ENCODE data around the gene DUSP1. TPM values are rescaled to one million over a fixed set of nuclear protein-coding genes. Genes with fewer than 3 reads are reported as not detected.

DUSP1 gene
- total and polyA plus RNA-seq, 2 of the 13 experiments (the other 11 are each of a cell fraction or from before 2014, with no cell fraction given): 27.1 to 55.5 TPM

DNA sequence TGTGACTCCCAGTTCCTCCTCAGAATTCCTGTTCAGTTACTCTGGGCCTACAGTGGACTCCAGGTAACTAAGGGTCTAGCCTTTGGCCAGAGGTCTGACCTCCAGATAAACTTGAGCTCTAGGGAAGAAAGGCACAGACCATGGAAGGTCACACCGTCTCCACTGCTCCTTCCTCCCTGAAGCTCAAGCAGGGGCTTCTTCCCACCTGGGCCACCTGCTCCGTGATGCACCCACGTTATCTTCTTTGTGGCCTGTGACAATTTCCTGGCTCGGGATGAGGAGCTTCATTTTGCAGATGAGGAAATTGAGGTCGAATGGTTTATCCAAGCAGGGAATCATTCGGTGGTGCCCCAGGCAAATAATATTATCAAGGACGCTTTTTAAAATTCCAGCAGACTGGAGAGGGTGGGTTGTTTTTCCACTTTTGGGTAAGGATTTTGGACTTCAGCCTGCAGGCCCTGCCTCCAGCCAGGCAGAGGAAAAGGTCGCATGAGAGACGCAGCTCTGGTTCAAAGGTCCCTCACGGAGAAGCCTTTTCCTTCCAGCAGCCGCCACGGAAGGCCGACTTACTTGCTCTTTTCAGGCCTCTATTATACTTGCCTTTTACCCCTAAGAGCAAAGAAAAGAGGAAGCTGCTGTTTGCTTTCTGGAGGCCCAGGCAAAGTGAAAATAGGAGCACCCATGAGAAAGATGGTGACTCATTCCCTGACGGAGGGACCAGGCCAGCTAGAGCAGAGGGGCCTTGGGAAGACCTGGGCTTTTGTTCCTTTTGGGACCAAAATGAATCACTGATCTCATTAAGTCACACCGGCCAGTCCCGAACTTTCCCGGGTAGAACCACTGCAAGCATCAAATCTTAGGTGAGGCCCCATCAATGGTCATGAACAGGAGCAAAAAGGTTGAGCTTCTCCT lies 22.8 kb upstream of the DUSP1 start (continued):
- TF ChIP-seq ZNF441 (CRISPR knock-in tag; IDR thresholded peaks at IDR 0.05; ENCODE audit: borderline replicate concordance) (0 out of 2 replicates have a peak, but pooled peaks have one; percentile 18), MTF1 (CRISPR knock-in tag; IDR thresholded peaks at IDR 0.05) (no peak), NFYC (CRISPR knock-in tag; IDR thresholded peaks at IDR 0.05) (no peak), ASH2L (IDR thresholded peaks at IDR 0.05; ENCODE audit: insufficient read length, low read depth, low read length) (peak; percentile 67), ZNF670 (CRISPR knock-in tag; IDR thresholded peaks at IDR 0.05; ENCODE audit: borderline replicate concordance) (peak; percentile 65; the same call in 1 of the 2 replicates), ZNF773 (CRISPR knock-in tag; IDR thresholded peaks at IDR 0.05; ENCODE audit: borderline replicate concordance) (0 out of 2 replicates have a peak, but pooled peaks have one; percentile 31), BCL6 (CRISPR knock-in tag; IDR thresholded peaks at IDR 0.05) (no peak), ZNF629 (CRISPR knock-in tag; conservative IDR thresholded peaks at IDR 0.05) (0 out of 2 replicates have a peak, but pooled peaks have one; percentile 15), FOXC1 (CRISPR knock-in tag; IDR thresholded peaks at IDR 0.05; ENCODE audit: borderline replicate concordance) (0 out of 2 replicates have a peak, but pooled peaks have one; percentile 32), TRIM24 (CRISPR knock-in tag; IDR thresholded peaks at IDR 0.05) (0 out of 2 replicates have a peak, but pooled peaks have one; percentile 50), NCOA2 (CRISPR knock-in tag; IDR thresholded peaks at IDR 0.05) (peak; percentile 34; the same call in 1 of the 2 replicates), NCOR1 (IDR thresholded peaks at IDR 0.05; ENCODE audit: borderline replicate concordance, low read length) (peak; percentile 40; the same call in 1 of the 2 replicates), AGO1 (IDR thresholded peaks at IDR 0.05; ENCODE audit: low read depth, low read length, poor library complexity, severe bottlenecking) (no peak), ZFY (CRISPR knock-in tag; IDR thresholded peaks at IDR 0.05) (peak; percentile 49), CCDC6 (CRISPR knock-in tag; IDR thresholded peaks at IDR 0.05) (0 out of 2 replicates have a peak, but pooled peaks have one; percentile 4)
- TF ChIP-seq, protein P1, sequence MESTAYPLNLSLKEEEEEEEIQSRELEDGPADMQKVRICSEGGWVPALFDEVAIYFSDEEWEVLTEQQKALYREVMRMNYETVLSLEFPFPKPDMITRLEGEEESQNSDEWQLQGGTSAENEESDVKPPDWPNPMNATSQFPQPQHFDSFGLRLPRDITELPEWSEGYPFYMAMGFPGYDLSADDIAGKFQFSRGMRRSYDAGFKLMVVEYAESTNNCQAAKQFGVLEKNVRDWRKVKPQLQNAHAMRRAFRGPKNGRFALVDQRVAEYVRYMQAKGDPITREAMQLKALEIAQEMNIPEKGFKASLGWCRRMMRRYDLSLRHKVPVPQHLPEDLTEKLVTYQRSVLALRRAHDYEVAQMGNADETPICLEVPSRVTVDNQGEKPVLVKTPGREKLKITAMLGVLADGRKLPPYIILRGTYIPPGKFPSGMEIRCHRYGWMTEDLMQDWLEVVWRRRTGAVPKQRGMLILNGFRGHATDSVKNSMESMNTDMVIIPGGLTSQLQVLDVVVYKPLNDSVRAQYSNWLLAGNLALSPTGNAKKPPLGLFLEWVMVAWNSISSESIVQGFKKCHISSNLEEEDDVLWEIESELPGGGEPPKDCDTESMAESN (CRISPR knock-in tag; conservative IDR thresholded peaks at IDR 0.05): 0 out of 2 replicates have a peak, but pooled peaks have one; percentile 55
- TF ChIP-seq, protein P2, sequence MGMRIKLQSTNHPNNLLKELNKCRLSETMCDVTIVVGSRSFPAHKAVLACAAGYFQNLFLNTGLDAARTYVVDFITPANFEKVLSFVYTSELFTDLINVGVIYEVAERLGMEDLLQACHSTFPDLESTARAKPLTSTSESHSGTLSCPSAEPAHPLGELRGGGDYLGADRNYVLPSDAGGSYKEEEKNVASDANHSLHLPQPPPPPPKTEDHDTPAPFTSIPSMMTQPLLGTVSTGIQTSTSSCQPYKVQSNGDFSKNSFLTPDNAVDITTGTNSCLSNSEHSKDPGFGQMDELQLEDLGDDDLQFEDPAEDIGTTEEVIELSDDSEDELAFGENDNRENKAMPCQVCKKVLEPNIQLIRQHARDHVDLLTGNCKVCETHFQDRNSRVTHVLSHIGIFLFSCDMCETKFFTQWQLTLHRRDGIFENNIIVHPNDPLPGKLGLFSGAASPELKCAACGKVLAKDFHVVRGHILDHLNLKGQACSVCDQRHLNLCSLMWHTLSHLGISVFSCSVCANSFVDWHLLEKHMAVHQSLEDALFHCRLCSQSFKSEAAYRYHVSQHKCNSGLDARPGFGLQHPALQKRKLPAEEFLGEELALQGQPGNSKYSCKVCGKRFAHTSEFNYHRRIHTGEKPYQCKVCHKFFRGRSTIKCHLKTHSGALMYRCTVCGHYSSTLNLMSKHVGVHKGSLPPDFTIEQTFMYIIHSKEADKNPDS (CRISPR knock-in tag; IDR thresholded peaks at IDR 0.05): peak; percentile 41; the same call in 1 of the 2 replicates
- TF ChIP-seq, protein P3, sequence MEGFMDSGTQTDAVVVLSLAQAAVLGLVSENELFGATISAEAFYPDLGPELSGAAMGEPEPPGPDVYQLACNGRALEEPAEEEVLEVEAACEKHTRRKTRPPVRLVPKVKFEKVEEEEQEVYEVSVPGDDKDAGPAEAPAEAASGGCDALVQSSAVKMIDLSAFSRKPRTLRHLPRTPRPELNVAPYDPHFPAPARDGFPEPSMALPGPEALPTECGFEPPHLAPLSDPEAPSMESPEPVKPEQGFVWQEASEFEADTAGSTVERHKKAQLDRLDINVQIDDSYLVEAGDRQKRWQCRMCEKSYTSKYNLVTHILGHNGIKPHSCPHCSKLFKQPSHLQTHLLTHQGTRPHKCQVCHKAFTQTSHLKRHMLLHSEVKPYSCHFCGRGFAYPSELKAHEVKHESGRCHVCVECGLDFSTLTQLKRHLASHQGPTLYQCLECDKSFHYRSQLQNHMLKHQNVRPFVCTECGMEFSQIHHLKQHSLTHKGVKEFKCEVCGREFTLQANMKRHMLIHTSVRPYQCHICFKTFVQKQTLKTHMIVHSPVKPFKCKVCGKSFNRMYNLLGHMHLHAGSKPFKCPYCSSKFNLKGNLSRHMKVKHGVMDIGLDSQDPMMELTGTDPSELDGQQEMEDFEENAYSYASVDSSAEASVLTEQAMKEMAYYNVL (CRISPR knock-in tag; IDR thresholded peaks at IDR 0.05; ENCODE audit: borderline replicate concordance): 0 out of 2 replicates have a peak, but pooled peaks have one; percentile 16
- TF ChIP-seq, protein P4, sequence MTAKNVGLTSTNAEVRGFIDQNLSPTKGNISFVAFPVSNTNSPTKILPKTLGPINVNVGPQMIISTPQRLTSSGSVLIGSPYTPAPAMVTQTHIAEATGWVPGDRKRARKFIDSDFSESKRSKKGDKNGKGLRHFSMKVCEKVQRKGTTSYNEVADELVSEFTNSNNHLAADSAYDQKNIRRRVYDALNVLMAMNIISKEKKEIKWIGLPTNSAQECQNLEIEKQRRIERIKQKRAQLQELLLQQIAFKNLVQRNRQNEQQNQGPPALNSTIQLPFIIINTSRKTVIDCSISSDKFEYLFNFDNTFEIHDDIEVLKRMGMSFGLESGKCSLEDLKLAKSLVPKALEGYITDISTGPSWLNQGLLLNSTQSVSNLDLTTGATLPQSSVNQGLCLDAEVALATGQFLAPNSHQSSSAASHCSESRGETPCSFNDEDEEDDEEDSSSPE (CRISPR knock-in tag; IDR thresholded peaks at IDR 0.05): no peak
